ENCODE data around the gene ZNF423. TPM values are rescaled to one million over a fixed set of nuclear protein-coding genes. Genes with fewer than 3 reads are reported as not detected.

Gene ZNF423
- total RNA-seq, 4 donors from 2014 or later = 7.0 to 19.7 (median 8.4) TPM

GRCh38 chr16:49816875-49817274 lies 39.0 kb downstream of the ZNF423 start:
- WGBS, 2 donors (ENCODE audit: low coverage in 1 of 2) = 48 to 66% methylated on average over 5 to 7 of the region's 8 CpGs
- H3K27ac ChIP-seq = no peak overlapping the region
- no peak overlapping the region for H3K4me3 ChIP-seq
- no peak for ATAC-seq
- H3K36me3 ChIP-seq = no peaks in the 10 kb centered on the region
- no peaks in the 10 kb centered on the region for H3K9me3 ChIP-seq
- no peaks in the 10 kb centered on the region for H3K27me3 ChIP-seq
- TF ChIP-seq CTCF (IDR thresholded peaks at IDR 0.05) (no peak), POLR2A (IDR thresholded peaks at IDR 0.05) (no peak), EP300 (IDR thresholded peaks at IDR 0.05) (no peak), POLR2AphosphoS5 (IDR thresholded peaks at IDR 0.05) (no peak)
- peaks cover 0 to 2% (median under 1%) of the 10 kb centered on the region in 3 donors for H3K4me1 ChIP-seq

- TF ChIP-seq CTCF (IDR thresholded peaks at IDR 0.05) (no peak), EP300 (IDR thresholded peaks at IDR 0.05) (no peak), POLR2AphosphoS5 (IDR thresholded peaks at IDR 0.05) (no peak), POLR2A (IDR thresholded peaks at IDR 0.05) (no peak)
- H3K27me3 ChIP-seq = no peaks in the 10 kb centered on the region
- no peak overlapping the region for H3K4me3 ChIP-seq
- H3K9me3 ChIP-seq = no peaks in the 10 kb centered on the region
- peaks cover 0 to 17% (median 6%) of the 10 kb centered on the region in 3 donors for H3K4me1 ChIP-seq
- no peaks in the 10 kb centered on the region for H3K36me3 ChIP-seq
- no peak for ATAC-seq
- H3K27ac ChIP-seq = no peak overlapping the region
- WGBS, 2 donors (ENCODE audit: low coverage in 1 of 2) = 28 to 80% methylated on average over 1 to 3 of the region's 13 CpGs
Observed at GRCh38 chr16:49811644-49812334, 44.1 kb downstream of the ZNF423 start.

- Histone ChIP-seq H3K27ac (no peak overlapping the region), H3K27me3 (no peaks in the 10 kb centered on the region), H3K4me3 (no peak overlapping the region), H3K4me1 (peaks cover 0 to 17% (median 6%) of the 10 kb centered on the region in 3 donors), H3K9me3 (no peaks in the 10 kb centered on the region), H3K36me3 (no peaks in the 10 kb centered on the region)
- WGBS, 2 donors (ENCODE audit: low coverage in 1 of 2) = 59 to 75% methylated on average over 3 to 4 of the region's 9 CpGs
- no peak for TF ChIP-seq POLR2AphosphoS5 (IDR thresholded peaks at IDR 0.05)
- TF ChIP-seq POLR2A (IDR thresholded peaks at IDR 0.05) = no peak
- no peak for TF ChIP-seq CTCF (IDR thresholded peaks at IDR 0.05)
- TF ChIP-seq EP300 (IDR thresholded peaks at IDR 0.05) = no peak
- ATAC-seq = no peak
Observed at GRCh38 chr16:49810831-49811230, 45.1 kb downstream of the ZNF423 start.

GRCh38 chr16:49809561-49809960 lies 46.4 kb downstream of the ZNF423 start:
- Histone ChIP-seq H3K9me3 (no peaks in the 10 kb centered on the region), H3K4me3 (no peak overlapping the region), H3K27me3 (no peaks in the 10 kb centered on the region), H3K4me1 (peaks cover 0 to 17% (median 6%) of the 10 kb centered on the region in 3 donors), H3K27ac (no peak overlapping the region), H3K36me3 (no peaks in the 10 kb centered on the region)
- no peak for ATAC-seq
- WGBS, 2 donors (ENCODE audit: low coverage in 1 of 2) = no CpG with 5 or more reads among the region's 8 CpGs
- no peak for TF ChIP-seq CTCF (IDR thresholded peaks at IDR 0.05)
- TF ChIP-seq POLR2A (IDR thresholded peaks at IDR 0.05) = no peak
- no peak for TF ChIP-seq POLR2AphosphoS5 (IDR thresholded peaks at IDR 0.05)
- no peak for TF ChIP-seq EP300 (IDR thresholded peaks at IDR 0.05)

GRCh38 chr16:49809062-49809461 lies 46.9 kb downstream of the ZNF423 start:
- H3K27me3 ChIP-seq = no peaks in the 10 kb centered on the region
- WGBS, 2 donors (ENCODE audit: low coverage in 1 of 2) = 77 to 88% methylated on average over 6 of the region's 17 CpGs
- no peak for TF ChIP-seq EP300 (IDR thresholded peaks at IDR 0.05)
- no peak for TF ChIP-seq POLR2AphosphoS5 (IDR thresholded peaks at IDR 0.05)
- TF ChIP-seq POLR2A (IDR thresholded peaks at IDR 0.05) = no peak
- no peak for TF ChIP-seq CTCF (IDR thresholded peaks at IDR 0.05)
- H3K4me3 ChIP-seq = no peak overlapping the region
- no peak for ATAC-seq
- no peaks in the 10 kb centered on the region for H3K9me3 ChIP-seq
- H3K27ac ChIP-seq = no peak overlapping the region
- peaks cover 0 to 17% (median 6%) of the 10 kb centered on the region in 3 donors for H3K4me1 ChIP-seq
- no peaks in the 10 kb centered on the region for H3K36me3 ChIP-seq
